Subcutaneous adipose tissue (tissue), 4 donors: ENCODE data around the gene GPX5. TPM values are rescaled to one million over a fixed set of nuclear protein-coding genes. Genes with fewer than 3 reads are reported as not detected.

ENCODE experiments used
- total RNA-seq, 4 donors: library from RNA; depleted of rRNA; stranded (reverse); fragments of >200 nt; gene quantifications; one replicate each; pipeline ENCODE4 v1.1.0, GENCODE V29; 2016
- TF ChIP-seq, protein P1 (sequence below): fragments of 450-650 bp; IDR thresholded peaks from one replicate; pipeline ENCODE4 v1.5.1; 2016; ENCODE audit warnings: low read depth, mild to moderate bottlenecking, control low read depth, antibody characterized with exemption, moderate library complexity

Gene GPX5
- total RNA-seq, 4 donors from 2014 or later = not detected

DNA sequence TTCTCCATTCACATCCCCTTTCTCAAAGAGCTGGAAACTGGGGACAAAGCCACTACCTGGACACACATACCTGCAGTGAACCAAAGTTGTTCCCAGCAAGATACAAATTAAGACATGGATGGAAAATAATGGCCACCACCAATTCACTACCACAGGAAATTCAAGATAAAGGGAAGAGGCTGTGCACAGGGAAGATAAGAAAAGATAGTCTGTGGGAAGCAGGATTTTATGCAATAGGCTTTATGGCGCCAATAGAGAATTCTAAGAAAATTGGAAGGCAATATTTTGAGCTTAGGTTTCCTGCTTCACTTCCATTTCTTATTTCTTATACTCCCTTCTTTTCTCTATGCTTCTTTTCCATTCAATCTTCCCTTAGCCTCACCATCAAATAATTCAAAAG, 19.9 kb upstream of the GPX5 start:
- TF ChIP-seq, protein P1, sequence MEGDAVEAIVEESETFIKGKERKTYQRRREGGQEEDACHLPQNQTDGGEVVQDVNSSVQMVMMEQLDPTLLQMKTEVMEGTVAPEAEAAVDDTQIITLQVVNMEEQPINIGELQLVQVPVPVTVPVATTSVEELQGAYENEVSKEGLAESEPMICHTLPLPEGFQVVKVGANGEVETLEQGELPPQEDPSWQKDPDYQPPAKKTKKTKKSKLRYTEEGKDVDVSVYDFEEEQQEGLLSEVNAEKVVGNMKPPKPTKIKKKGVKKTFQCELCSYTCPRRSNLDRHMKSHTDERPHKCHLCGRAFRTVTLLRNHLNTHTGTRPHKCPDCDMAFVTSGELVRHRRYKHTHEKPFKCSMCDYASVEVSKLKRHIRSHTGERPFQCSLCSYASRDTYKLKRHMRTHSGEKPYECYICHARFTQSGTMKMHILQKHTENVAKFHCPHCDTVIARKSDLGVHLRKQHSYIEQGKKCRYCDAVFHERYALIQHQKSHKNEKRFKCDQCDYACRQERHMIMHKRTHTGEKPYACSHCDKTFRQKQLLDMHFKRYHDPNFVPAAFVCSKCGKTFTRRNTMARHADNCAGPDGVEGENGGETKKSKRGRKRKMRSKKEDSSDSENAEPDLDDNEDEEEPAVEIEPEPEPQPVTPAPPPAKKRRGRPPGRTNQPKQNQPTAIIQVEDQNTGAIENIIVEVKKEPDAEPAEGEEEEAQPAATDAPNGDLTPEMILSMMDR = no peak

DNA sequence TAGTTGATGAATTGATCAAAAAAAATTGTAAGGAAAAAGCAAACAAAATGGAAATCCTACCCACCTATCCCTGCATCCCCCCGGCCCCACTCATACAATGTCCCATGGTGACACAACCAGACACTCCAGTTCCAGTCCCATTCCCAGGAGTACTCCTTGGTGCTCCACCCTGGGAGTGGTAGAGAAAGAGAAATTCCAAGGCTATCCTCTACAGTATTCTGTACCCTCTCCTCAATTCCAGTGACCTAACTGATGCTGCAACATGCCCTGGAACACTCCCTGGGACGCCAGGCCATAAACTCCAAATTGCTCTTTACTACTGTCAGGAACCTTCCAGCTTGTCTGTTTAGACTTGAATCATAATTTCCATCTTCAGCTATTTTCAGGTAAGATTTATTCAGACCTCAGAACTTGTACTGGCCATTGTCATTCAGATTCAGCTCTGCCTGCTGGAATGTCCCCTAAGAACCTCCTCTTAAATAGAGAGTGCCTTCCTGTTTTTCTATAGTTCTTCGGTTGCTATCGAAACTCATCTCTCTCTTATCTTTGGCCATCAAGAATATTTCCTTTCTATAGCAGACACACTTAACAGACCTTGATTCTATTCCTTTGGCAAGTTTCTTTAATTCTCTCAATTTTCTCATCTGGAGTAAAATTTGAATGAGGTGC, 18.7 kb upstream of the GPX5 start:
- TF ChIP-seq, protein P1 = no peak

DNA sequence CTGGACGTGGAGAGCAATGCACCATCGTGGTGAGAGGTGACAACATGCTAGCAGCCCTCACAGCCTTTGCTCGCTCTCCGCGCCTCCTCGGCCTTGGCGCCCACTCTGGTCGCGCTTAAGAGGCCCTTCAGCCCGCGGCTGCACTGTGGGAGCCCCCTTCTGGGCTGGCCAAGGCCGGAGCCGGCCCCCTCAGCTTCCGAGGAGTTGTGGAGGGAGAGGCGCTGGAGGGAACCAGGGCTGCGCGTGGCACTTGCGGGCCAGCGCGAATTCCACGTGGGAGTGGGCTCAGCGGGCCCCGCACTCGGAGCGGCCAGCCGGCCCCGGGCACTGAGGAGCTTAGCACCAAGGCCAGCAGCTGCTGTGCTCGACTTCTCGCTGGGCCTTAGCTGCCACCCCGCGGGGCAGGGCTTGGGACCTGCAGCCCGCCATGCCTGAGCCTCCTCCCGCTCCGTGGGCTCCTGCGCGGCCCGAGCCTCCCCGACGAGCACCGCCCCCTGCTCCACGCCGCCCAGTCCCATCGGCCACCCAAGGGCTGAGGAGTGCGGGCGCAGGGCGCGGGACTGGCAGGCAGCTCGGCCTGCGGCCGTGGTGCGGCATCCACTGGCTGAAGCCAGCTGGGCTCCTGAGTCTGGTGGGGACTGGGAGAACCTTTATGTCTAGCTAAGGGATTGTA, 13.9 kb upstream of the GPX5 start:
- TF ChIP-seq, protein P1 = no peak

DNA sequence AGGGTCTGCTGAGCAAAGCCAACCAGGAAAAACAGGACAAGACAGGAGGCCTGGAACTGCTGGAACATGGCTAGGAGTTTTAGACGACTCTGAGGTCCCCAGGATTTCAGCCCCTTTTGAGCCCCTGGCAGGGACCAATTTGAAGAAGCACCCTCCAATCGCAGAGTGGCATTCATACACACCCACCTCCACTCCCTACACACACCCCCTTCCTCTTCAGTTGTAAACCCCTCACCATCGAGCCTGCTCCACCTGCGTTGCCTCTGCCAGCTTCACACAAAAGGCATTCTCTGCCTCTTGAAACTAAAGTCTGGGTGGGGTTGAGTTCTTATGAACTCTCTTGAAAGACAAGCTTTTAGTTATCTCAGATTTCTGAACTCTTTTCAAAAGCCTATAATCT, 10.0 kb upstream of the GPX5 start, which contains the start of gene GPX6:
GPX6 (minus strand) TSS at position 118 of the 400 bp plus-strand sequence; CDS start at position 68, 50 bp downstream.
- TF ChIP-seq, protein P1 = no peak

DNA sequence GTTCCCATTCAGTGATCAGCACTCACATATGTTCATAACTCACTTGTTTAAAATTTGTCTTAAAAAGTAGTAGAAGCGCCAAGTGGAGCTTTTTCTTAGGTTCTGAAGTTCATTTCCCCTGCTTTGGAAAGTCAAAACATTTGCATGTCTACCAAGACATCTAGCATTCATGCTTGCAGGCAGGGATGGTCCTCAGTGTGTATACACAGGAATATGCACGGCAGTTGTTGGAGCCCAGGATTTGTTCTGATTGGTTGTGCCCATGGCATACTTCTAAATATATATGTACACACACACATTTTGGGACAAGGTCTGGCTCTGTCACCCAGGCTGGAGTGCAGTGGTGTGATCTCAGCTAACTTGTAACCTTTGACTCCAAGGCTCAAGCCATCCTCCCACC, 7.7 kb upstream of the GPX5 start:
- TF ChIP-seq, protein P1 = no peak

DNA sequence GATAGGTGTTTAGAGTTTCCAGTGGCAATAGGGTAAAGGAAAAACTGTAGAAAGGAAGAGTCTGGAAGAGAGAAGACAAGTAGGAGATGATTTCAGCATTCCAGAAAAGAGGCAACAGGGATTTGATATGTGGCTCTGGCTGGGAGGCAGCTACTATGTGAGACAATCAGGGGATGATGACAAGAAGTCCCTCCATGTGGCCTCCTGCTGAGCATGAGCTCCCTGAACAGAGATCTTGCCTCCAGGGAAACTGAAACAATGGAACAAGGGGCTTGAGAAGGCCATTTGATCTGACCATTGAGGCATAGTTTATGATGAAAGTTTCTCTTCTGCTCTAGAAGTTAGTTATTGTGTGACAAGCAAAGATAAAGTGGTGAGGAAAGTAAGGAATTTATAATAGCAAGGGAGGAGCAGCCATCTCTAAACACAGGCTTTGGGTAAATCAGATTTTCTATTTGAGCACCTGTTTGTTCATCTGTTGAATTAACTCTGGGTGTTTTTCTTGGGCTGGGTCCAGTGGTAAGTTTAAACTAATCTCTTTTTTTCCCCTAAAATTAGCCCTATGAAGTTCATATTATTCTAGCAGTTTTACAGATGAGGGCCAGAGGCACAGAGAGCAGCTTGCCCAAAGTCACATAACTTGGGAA, 3.0 kb upstream of the GPX5 start:
- TF ChIP-seq, protein P1 = no peak

DNA sequence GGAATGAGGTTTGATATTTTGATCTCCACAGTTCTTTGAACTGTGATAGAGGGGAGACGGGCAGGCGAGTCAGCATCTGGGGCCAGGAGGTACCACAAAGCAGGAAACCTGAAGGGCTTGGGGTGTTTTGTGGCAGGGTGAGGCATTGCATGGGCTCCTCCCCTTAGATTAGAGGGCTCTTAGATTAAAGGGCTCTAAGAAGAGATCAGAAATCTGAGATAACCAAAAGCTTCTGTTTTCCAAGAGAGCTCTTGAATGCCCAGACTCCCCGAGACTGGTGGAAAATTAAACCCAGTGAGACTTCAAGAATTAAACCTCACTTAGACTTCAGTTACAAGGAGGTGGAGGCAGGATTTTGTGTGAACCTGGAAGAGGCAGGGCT, 2.4 kb upstream of the GPX5 start:
- TF ChIP-seq, protein P1 = no peak
